Brain microvascular endothelial cell (primary cell): ENCODE measurements around the gene ZCCHC24.

Experiments
- DNase-seq: peaks from one replicate; pipeline ENCODE4 v3.0.0-alpha.2; 2020
- H3K27ac ChIP-seq: fragments of 250-450 bp; sonication (Bioruptor Pico); 2 replicates; pipeline ENCODE4 v1.5.1; 2020; ENCODE audit warnings: mild to moderate bottlenecking, moderate library complexity
- H3K27me3 ChIP-seq: fragments of 250-450 bp; sonication (Bioruptor Pico); replicated peaks from 2 replicates; pipeline ENCODE4 v1.5.1; 2020; ENCODE audit warnings: mild to moderate bottlenecking
- H3K36me3 ChIP-seq: fragments of 250-450 bp; sonication (Bioruptor Pico); replicated peaks from 2 replicates; pipeline ENCODE4 v1.5.1; 2020; ENCODE audit warnings: mild to moderate bottlenecking
- H3K4me3 ChIP-seq: 2 replicates; pipeline ENCODE4 v1.5.1; 2011; ENCODE audit warnings: low read depth, mild to moderate bottlenecking, control low read depth, low read length, moderate library complexity
- CTCF ChIP-seq: IDR thresholded peaks from 2 replicates; pipeline ENCODE4 v1.5.1; 2011; ENCODE audit warnings: low read depth, mild to moderate bottlenecking, moderate library complexity, low read length, control low read depth, inconsistent platforms; ENCODE audit errors: missing control alignments
- in situ Hi-C: cut with HindIII; loops from 2 replicates; pipeline ENCODE4 v1.10.0; 2017; ENCODE audit warnings: low sequenced_read_pairs, low pct_ligation_motif_present

ZCCHC24 gene

GRCh38 chr10:79405221-79405994 lies 40.0 kb downstream of the ZCCHC24 start:
- in situ Hi-C loops: no loop called here
- Histone ChIP-seq H3K4me3 (no peak overlapping the region), H3K27me3 (no peaks in the 10 kb centered on the region), H3K36me3 (peaks cover 2% of the 10 kb centered on the region), H3K27ac (no peak overlapping the region)
- TF ChIP-seq CTCF: no peak
- no peak for DNase-seq

- Histone ChIP-seq H3K27ac (no peak overlapping the region), H3K36me3 (peaks cover 2% of the 10 kb centered on the region), H3K27me3 (no peaks in the 10 kb centered on the region), H3K4me3 (no peak overlapping the region)
- in situ Hi-C loops: no loop called here
- no peak for TF ChIP-seq CTCF
- DNase-seq: no peak
These were observed 40.7 kb downstream of the ZCCHC24 start for GRCh38 chr10:79404690-79405131.

GRCh38 chr10:79404231-79404609 lies 41.2 kb downstream of the ZCCHC24 start:
- in situ Hi-C loops: no loop called here
- no peaks in the 10 kb centered on the region for H3K27me3 ChIP-seq
- H3K27ac ChIP-seq: peak overlapping the region; percentile 53
- no peak for TF ChIP-seq CTCF
- no peak for DNase-seq
- peaks cover 2% of the 10 kb centered on the region for H3K36me3 ChIP-seq
- H3K4me3 ChIP-seq: no peak overlapping the region

- in situ Hi-C loops: no loop called here
- TF ChIP-seq CTCF: no peak
- Histone ChIP-seq H3K36me3 (peaks cover 2% of the 10 kb centered on the region), H3K4me3 (no peak overlapping the region), H3K27me3 (no peaks in the 10 kb centered on the region), H3K27ac (peak overlapping the region; percentile 53)
- DNase-seq: no peak
These were observed 41.8 kb downstream of the ZCCHC24 start for GRCh38 chr10:79403441-79404230.

- no peak overlapping the region for H3K27ac ChIP-seq
- in situ Hi-C loops: no loop called here
- H3K36me3 ChIP-seq: peaks cover 2% of the 10 kb centered on the region
- no peak for TF ChIP-seq CTCF
- DNase-seq: no peak
- H3K27me3 ChIP-seq: no peaks in the 10 kb centered on the region
- H3K4me3 ChIP-seq: no peak overlapping the region
These were observed 42.5 kb downstream of the ZCCHC24 start for GRCh38 chr10:79402951-79403350.
